AG10803 (cell line): ENCODE data around the gene ANKRD33B.

Source experiments
- DNase-seq: peaks from one replicate; pipeline ENCODE4 v3.0.0; 2010; ENCODE audit warnings: low read depth
- H3K4me3 ChIP-seq: 2 replicates; pipeline ENCODE4 v1.5.1; 2011; ENCODE audit warnings: mild to moderate bottlenecking, low read length, control low read depth
- TF ChIP-seq, protein P1 (sequence below): conservative IDR thresholded peaks from 2 replicates; pipeline ENCODE4 v1.5.1; 2011; ENCODE audit warnings: mild to moderate bottlenecking, low read length, control low read depth, inconsistent platforms

The ANKRD33B gene

DNA sequence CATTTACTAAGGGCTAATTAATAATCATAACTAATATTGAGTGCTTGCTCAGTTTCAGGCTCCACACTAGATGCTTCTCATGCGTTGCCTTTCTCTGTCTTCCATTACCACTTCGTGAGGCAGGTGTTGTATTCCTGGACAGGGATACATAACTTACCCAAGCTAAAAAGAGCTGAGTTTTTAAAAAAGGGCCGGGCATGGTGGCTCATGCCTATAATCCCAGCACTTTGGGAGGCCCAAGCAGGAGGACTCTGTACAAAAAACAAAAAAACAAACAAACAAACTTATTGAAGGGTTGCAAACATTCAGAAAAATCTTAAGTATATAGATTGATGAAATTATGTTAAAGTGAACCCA, 12.1 kb upstream of the ANKRD33B start:
- TF ChIP-seq, protein P1, sequence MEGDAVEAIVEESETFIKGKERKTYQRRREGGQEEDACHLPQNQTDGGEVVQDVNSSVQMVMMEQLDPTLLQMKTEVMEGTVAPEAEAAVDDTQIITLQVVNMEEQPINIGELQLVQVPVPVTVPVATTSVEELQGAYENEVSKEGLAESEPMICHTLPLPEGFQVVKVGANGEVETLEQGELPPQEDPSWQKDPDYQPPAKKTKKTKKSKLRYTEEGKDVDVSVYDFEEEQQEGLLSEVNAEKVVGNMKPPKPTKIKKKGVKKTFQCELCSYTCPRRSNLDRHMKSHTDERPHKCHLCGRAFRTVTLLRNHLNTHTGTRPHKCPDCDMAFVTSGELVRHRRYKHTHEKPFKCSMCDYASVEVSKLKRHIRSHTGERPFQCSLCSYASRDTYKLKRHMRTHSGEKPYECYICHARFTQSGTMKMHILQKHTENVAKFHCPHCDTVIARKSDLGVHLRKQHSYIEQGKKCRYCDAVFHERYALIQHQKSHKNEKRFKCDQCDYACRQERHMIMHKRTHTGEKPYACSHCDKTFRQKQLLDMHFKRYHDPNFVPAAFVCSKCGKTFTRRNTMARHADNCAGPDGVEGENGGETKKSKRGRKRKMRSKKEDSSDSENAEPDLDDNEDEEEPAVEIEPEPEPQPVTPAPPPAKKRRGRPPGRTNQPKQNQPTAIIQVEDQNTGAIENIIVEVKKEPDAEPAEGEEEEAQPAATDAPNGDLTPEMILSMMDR, result no peak
- DNase-seq, result no peak
- no peak overlapping the region for H3K4me3 ChIP-seq

DNA sequence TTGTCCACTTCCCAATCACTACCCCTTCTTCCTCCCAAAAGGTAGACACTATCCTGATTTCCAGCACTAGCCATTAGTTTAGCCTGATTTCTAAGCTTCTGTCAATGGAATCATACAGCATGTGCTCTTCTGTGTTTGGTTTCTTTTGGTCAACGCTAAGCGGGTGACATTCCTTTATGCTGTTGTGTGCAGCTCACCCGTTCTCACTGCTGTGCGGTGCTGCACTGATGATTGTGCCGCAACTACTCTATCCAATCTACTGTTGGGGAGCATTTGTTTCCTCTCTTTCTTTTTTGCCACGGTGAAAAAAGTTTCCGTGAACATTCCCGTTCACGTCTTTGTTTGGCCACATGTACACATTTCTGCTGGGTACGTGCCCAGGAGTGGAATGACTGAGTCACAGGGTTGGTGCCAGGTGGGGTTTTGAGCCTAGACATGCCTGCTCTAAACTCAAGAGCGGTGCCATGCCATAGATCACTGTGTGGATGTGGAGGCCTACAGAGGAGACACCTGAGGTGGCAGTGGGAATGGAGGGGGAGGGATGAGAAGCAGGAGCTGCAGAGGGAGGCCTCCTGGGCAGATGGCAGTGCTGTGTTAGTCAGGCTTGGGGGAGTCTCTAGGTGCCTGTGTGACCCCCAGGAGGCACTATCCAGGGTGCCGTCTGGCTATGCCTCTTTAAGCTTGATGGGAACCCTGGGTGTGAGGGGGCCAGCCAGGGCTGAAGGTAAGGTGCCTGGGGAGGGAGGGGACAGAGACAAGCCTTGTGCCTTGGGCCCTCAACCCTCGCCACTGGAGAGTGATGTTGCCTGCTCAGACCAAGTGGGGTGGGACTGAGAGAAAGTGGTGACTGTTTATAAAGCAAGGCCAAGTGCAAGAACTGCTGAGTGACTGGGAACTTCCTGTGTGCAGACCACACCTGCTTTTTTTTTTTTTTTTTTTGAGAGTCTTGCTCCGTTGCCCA, 11.4 kb upstream of the ANKRD33B start:
- TF ChIP-seq, protein P1, result no peak
- H3K4me3 ChIP-seq, result no peak overlapping the region
- DNase-seq, result no peak

DNA sequence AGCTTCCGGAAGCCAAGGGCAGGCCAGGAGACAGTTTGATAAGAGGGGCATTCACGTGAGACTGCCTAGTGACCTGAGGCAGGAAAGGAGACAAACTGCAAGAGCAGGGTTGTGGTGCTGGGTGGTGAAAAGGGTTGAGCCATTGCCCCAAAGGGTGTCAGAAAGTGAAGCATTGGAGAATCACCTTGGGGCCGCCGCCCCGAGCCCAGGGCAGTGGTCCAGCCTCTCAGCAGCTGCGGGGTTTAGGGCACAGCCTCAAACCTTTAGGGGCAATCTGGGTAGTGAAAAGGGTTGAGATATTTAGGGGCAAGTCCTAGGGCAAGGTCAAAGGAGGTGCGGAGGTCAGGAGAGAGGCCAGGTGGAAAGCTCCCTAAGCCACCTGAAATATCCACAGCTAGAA, 10.4 kb upstream of the ANKRD33B start:
- TF ChIP-seq, protein P1, result no peak
- no peak for DNase-seq
- no peak overlapping the region for H3K4me3 ChIP-seq

DNA sequence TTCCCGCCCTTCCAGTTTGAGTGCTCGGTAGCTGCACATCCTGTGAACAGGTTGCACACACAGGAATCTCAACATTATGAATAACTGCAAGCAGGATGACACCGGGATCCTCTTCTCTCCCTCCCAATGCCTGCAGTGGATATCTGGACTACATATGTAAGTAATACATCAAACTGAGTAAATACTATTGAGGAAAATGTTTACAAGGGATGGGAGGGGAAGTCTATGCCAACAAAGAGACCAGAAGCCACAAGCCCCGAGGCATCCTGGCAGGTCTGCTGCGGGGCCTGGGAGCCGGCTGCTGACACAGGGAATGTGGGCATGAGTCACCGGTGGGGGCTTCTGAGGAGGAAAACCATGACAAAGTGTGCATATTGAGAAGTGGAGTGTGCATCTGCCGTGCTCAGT, 8.6 kb upstream of the ANKRD33B start:
- peak; percentile 93 for DNase-seq
- H3K4me3 ChIP-seq, result no peak overlapping the region
- TF ChIP-seq, protein P1, result no peak

DNA sequence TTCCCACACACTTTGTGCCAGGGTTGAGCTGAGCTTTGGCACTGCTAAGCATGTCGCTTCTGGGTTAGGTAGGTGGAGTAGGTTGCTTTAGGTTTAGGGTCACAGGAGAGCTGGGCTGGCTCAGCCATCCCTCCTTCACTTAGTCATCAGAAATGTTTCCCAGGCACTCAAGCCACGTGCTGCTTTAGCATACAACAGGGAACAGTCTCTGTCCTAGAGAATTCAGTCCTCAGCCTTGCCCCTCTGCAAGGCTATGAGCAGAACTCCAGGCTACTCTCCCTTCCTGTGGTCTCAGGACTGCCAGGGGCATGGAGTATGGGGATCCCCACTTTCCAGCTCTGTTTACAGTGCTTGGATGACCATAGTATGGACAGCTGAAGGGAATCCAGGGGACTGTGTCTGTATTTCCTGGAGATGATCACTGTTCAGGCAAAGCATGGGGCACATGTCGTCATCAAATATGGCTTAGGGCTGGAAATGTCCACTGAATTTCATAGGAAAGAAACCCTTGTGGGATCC, 7.5 kb upstream of the ANKRD33B start:
- DNase-seq, result peak; percentile 64
- no peak overlapping the region for H3K4me3 ChIP-seq
- TF ChIP-seq, protein P1, result no peak

DNA sequence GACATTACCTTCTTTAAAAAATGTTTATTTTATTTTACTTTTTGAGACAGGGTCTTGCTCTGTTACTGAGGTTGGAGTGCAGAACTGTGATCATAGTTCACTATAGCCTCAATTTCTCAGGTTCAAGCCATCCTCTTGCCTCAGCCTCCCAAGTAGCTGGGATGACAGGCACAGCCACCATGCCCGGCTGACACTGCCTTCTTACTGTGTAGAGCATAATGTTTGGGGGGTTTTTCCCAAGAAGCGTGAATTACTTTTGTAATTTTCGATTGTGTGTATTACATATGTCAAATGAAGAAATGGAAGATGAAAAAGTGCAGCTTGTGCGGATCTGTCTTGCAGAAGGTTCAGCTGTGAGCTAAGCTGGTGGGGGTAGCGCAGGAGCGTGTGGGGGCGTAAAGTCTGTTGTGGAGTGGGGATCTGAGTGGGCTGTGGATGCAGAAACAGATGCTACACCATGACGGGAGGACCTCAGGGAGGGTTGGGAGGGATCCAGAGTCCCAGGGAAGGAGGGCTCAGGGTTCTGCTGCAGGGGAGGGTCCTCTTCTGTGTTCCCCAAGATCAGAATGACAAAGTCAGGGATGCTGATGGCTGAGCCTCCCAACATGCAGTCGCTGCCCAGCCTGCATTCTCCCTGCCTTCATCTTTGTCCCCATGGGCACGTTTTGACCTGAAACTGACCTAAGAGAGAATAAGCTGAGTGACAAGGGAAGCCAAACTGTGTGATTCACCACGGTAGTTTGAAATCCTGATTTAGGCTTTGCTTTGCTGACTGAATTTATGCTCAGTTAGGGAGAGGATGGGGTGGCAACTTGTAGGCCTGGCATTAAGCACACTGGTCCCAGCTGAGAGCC, 6.8 kb upstream of the ANKRD33B start:
- TF ChIP-seq, protein P1, result no peak
- no peak overlapping the region for H3K4me3 ChIP-seq
- no peak for DNase-seq
